Epithelial cell of prostate (primary cell): ENCODE data around the gene TEX29.

Source experiments
- DNase-seq: peaks from one replicate; pipeline ENCODE4 v3.0.0-alpha.2; 2011; ENCODE audit warnings: low read depth, low spot score
- H3K27ac ChIP-seq: fragments of 450-650 bp; 2 replicates; pipeline ENCODE4 v1.5.1; 2017; ENCODE audit warnings: mild to moderate bottlenecking

The TEX29 gene

DNA sequence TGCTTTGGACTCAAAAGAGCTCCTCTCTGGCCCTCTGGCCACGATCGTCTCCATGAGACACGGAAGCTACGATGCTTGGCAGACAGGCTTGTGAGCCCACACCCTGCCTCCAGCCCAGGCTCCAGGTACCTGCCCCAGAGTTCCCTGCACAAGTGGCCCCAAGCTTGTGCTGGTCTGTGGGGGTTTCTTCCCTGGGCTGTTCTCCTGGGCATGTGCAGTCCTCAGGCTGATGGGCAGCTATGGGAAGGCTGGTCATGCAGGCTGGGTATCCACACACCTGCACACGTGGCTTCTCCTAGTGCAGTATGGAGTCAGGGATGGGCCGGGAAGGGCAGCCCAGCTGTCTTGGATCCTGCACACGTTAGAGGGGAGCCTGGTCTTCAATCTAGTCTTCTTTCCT, 43.1 kb downstream of the TEX29 start:
- no peak overlapping the region for H3K27ac ChIP-seq
- DNase-seq, result no peak

DNA sequence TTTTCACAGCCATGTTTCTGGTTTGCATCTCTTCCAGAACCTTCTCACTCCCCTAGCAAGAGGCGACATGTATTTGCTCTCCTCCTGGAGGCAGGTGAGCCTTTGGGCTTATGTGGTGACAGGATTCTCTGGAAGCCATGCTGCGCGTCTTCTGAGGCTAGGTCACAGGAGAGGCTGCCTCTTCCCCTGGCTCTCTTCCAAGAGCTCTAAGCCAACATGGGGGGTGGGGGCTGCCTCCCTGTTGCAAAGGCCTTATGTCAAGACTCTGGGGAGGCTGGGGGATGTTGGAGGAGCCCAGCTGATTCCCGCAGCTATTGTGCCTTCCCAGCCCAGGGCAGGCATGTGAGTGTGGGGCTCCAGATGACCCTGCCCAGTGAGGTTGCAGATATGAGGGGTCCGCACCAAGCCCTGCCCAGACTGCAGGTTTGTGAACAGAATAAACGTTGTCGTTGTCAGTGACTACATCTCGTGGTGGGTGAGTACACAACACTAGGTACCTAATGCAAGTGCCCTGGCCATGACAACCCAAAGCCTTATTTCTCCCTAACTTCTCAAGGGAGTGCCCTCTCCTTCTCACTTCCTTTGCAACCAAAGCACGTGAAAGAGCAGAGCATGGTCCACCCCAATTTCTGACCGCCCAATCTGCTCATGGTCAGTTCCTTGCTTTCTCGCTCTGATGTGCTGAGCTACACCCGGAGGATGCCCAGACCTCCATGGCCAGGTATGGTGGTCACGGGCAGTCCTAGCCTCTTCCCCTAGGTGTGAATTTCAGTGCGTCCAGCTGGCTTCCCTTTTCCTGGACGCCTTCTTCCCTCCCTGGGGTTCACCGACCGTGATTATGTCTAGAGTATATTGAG, 44.9 kb downstream of the TEX29 start:
- no peak overlapping the region for H3K27ac ChIP-seq
- no peak for DNase-seq

DNA sequence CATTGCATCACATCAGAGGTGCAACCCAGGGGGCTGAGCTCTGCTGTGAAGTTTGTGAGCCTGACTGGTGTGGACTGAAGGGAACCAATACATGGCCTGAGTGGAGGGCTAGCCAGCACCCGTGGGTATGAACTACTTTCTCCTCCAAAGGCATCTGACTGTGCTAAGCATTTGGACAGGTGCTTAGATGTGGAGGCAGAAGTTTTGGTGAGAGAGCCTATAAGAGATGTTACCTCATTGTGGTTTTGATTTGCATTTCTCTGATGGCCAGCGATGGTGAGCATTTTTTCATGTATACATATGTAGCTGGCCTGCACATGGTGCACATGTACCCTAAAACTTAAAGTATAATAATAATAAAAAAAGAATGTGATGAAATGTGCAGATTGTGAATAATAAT, 46.9 kb downstream of the TEX29 start:
- no peak overlapping the region for H3K27ac ChIP-seq
- DNase-seq, result no peak

DNA sequence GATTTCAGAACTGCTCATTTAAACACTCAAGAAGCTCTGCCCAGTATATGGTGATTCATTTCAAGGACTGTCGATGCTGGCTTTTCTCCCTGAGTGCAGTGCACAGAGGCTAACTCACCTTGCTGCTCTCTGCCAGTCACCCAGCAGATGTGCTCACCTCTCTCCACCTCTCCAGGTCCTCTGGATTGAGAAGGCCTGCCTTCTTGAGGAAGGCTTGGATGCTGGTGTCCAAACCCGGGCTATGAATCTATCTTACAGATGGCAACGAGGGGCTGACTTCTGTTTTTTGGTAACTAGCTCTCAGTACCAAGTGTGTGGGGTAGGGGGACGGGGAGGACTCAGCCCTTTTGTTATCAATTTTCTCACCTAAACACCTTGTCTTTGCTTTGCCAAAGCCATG, 47.6 kb downstream of the TEX29 start:
- H3K27ac ChIP-seq, result no peak overlapping the region
- DNase-seq, result no peak

DNA sequence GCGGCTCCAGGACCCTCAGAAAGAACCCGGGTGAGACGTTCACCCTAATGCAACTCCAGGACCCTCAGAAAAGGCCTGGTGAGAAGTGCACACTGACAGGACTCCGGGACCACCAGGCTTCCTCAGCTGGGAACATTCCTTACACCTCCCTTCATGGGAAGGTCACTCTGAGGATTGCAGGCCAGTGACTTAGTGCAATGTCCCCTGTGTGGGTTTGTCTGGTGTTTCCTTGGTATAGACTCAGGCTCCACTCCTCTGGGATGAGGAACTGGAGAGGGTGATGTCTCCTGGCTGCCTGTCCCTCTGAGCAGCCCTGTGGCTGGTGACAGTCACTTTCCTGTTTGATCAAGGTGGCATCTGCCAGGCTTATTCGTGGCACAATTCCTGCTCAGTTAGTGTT, 49.7 kb downstream of the TEX29 start:
- no peak overlapping the region for H3K27ac ChIP-seq
- no peak for DNase-seq

DNA sequence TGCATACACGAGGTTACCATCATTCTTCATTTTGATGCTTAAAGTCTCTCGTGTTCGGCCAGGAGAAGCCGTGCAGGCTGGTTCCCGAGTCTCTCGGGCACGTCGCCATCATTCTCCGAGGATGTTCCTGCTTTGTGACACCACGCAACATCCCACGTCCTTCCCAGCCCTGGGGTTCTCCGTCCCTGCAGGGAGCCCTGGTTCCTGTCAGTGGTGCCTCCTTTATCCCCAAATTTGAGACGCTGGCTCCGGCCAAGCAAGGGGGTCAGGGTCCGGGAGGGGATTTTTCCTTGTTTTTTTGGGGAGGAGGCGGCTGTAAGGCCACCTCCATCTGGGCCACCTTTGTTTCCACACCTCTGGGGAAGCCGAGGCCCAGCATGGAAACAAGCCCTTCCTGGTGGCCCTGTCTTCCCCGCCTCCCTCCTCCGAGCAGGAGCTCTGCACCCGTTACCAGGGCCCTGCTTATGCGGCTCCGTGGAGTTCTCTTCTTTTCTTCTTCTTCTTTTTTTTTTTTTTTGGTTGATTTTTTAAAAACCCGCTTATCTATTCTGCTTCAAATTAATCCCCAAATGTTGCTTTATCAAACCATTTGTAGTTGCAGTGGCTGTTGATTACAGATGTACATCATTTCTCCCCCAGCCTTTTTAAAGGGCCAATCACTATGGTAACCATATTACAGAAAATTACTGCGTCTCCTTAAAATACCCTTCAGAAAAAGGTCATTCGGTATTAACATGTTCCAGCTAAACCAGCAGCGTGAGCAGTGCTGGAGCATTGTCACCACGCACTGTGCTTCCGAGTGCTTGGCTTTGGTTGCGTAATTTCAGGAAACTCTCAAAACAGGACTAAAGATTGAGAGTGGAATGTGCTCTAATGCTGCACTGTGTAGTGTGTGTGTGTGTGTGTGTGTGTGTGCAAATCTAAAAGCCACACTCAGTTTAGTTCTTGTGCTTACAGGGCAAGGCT, 50.4 kb downstream of the TEX29 start:
- DNase-seq, result no peak
- H3K27ac ChIP-seq, result no peak overlapping the region

DNA sequence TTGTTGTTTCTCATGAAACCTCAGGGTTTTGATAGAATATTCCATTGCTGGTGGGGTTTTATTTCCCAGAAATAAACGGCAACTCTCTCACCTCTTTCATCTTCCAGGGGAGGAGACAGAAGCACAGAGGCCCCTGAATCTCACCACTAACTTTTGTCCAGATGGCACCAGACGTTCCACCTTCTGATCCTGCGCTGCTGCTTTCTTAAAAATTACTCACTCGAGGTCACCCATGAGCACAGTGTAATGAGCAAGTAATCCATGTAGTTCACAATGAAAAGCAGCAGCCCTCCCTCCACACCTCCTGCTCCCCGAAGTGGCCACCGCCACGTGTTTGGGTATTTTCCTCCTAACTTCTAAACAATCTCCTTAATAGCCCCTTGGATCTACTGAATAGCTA, 51.3 kb downstream of the TEX29 start:
- DNase-seq, result no peak
- no peak overlapping the region for H3K27ac ChIP-seq

DNA sequence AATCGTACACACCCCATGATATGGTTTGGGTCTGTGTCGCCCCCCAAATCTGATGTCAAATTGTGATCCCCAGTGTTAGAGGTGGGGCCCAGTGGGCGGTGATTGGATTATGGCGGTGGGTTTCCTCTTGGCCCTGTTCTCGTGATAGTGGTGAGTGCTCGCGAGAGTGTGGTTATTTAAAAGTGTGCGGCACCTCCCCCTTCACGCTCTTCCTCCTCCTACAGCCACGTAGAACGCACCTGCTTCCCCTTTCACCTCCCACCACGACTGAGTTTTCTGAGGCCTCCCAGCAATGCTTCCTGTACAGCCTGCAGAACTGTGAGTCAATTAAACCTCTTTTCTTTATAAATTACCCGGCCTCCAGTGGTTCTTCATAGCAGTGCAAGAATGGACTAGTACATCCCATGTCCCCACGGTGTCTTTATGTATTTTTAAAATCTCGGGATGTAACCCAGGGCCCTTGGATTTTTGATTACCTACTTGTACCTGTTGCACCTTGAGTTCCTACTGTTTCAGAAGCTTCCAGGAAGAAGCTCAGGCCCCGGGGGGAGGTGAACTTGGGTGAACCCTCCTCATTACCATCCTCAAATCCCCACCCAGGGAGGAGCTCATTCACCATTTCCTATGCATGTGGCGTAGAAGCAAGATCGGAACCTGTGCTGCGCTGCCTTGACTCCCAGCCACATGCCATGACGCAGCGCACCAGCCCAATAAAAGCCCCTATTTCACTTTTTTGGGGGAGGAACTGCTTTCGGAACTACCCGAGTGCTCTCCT, 52.4 kb downstream of the TEX29 start:
- no peak overlapping the region for H3K27ac ChIP-seq
- DNase-seq, result no peak

- no peak for DNase-seq
- no peak overlapping the region for H3K27ac ChIP-seq
Measured at GRCh38 chr13:111373486-111373885, 53.0 kb downstream of the TEX29 start.

- no peak overlapping the region for H3K27ac ChIP-seq
- DNase-seq, result no peak
Measured at GRCh38 chr13:111380431-111380830, 60.0 kb downstream of the TEX29 start.

DNA sequence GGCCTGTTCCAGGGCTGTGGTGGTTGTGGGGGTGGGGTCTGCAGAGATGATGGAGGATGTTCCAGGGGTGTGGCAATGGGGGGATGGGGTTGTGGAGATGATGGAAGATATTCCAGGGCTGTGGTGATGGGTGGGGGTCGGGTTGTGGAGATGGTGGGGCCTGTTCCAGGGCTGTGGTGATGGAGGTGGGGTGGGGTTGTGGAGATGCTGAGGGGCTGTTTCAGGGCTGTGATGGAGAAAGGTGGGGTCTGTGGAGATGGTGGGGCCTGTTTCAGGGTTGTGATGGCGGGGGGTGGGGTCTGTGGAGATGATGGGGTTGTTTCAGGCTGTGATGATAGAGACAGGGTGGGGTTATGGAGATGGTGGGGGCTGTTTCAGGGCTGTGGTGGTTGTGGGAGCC, 62.0 kb downstream of the TEX29 start:
- no peak for DNase-seq
- H3K27ac ChIP-seq, result no peak overlapping the region

- H3K27ac ChIP-seq, result no peak overlapping the region
- no peak for DNase-seq
Measured at GRCh38 chr13:111382877-111383276, 62.4 kb downstream of the TEX29 start.

GRCh38 chr13:111383591-111384440, 63.4 kb downstream of the TEX29 start:
- no peak for DNase-seq
- no peak overlapping the region for H3K27ac ChIP-seq

DNA sequence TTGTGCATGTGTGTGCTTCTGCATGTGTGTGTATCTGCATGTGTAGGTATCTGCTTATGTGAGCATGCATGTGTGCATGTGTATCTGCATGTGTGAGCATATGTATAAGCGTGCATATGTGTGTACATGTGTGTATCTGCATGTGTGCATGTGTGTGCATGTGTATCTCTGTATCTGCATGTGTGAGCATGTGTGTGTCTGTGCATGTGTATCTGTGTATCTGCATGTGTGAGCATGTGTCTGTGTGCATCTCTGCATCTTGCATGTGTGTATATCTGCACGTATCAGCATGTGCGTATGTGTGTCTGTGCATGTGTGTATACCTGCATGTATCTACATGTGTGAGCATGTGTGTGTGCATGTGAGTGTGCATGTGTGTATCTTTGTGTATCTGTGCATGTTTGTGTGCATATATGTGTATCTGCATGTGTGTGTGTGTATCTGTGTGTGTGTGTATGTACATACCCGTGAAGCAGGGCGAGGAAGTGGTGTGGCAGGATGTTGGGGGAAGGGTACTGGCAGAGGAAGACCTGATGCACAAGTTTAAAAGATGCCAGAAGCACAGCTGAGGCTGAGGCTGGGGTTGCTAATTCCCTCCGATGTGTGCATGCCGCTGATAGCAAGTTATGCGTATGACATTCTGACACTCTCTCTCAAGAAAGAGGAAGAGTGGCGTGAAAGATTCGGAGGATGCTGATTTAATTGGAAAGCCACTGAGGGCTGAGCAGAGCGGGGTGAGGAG, 64.2 kb downstream of the TEX29 start:
- no peak for DNase-seq
- H3K27ac ChIP-seq, result no peak overlapping the region

DNA sequence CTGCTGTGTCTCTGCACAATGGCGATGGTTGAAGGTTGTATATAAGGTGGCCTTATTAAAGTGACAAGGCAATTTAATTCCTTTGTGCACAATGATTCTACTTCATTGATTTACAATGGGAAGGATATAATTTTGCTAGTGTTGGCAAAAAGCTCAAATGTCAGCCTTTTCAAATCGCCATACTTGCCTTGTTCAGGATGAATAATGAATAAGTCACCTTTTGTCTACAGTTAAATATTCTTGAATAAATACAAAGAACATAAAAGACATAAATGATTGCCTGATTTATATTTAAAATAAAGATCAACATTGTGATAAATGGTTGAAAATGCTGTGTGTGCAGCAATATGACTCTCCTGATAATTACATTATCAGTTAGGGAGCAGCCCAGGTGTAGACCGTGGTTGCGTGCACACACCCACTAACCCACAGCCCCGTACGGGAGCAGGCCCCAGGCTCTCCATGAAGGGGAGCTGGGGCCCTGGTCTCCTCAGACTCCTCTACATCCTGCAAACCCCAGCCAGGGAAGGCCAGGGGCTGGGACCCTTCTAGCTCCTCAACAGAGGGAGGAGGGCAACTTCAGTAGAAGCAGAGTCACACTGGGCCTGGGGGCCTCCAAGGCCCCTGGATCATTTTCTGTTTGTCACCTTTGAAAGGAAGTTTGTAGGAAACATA, 64.9 kb downstream of the TEX29 start:
- no peak overlapping the region for H3K27ac ChIP-seq
- no peak for DNase-seq

DNA sequence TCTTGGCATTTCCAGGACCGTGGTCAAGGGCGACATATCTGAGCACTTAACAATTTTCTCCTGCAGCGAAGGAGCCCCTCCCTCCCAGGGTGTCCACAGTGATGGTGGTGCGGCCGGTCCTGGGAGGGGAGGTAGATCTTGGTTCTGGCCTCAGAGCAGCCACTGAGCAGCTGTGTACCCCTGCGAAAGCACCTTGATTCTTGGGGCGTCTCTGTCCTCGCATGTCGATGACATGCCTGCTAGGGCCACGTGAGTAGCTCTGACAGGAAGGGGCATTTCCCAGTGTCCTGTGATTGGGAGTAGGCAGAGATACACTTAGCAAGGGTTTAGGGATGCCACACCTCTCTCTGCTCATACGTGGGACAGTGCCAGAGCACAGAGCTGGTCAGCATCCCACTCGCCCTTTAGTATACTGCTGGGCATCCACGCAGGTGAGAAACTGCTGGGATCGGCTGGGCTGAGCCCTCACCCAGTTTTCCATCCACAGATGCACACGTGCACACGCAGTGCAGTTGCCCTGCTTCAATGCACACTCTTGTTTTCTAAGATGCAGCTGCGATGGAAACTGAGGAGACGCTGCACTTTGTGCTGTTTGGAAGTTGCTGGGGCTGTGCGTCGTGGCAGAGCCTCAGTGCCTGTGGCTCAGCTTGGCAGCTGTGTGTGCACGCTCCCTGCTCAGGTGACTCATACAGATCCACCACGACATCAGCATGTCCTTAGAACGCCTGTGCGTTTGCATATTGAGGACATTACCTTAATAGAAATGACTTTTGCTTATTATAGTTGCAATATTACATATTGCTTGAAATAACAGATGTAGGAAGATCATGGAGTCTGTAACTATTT, 66.8 kb downstream of the TEX29 start:
- DNase-seq, result no peak
- no peak overlapping the region for H3K27ac ChIP-seq

GRCh38 chr13:111387945-111388600, 67.6 kb downstream of the TEX29 start:
- no peak overlapping the region for H3K27ac ChIP-seq
- DNase-seq, result no peak
